AG09319 (cell line): ENCODE data around the gene RYR2.

Experiments
- DNase-seq: peaks from one replicate; pipeline ENCODE4 v3.0.0-alpha.2; 2010; ENCODE audit warnings: low read depth; ENCODE audit errors: extremely low read depth
- TF ChIP-seq, protein P1 (sequence below): IDR thresholded peaks from 2 replicates; pipeline ENCODE4 v1.5.1; 2011; ENCODE audit warnings: low read depth, mild to moderate bottlenecking, inconsistent platforms, low read length, moderate library complexity

The RYR2 gene

DNA sequence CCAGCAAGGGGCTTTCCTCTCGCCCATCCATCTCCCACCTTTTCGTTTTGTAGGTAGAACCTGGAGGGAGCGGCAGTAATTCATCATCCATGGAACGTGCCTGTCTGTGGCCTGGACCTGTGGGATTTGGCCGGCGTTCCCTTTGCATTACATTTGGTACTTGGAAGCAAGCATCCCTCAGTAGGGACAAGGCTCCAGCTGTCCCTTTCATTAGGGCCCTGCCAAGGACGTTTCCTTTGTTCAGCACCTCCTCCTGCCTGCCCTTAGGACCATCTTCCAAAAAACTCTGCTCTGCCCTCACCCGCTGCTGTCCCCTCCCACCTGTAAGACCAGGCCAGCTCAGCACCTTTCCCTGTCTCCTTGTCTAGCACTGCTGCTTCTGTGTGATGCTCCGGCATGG lies 62.1 kb downstream of the RYR2 start:
- TF ChIP-seq, protein P1, sequence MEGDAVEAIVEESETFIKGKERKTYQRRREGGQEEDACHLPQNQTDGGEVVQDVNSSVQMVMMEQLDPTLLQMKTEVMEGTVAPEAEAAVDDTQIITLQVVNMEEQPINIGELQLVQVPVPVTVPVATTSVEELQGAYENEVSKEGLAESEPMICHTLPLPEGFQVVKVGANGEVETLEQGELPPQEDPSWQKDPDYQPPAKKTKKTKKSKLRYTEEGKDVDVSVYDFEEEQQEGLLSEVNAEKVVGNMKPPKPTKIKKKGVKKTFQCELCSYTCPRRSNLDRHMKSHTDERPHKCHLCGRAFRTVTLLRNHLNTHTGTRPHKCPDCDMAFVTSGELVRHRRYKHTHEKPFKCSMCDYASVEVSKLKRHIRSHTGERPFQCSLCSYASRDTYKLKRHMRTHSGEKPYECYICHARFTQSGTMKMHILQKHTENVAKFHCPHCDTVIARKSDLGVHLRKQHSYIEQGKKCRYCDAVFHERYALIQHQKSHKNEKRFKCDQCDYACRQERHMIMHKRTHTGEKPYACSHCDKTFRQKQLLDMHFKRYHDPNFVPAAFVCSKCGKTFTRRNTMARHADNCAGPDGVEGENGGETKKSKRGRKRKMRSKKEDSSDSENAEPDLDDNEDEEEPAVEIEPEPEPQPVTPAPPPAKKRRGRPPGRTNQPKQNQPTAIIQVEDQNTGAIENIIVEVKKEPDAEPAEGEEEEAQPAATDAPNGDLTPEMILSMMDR, result no peak
- DNase-seq, result no peak

DNA sequence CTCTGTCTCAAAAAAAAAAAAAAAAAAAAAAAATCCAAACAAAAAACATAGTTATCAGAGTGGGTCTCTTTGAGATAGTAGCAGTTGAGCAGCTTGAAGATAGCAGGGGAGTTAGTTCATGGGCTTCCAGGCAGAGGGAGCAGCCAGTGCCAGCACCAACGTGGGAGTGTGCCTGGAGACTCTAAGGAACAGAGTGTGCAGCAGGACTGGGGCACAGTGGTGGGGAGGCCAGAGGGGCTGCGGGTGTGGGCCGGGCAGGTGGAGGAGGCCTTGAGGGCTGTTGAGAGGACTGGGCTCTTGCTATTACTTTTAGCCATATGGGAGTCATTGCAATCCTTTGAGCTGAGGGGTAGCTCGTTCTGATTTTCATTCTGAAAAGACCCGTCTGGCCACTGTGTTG lies 63.8 kb downstream of the RYR2 start:
- DNase-seq, result no peak
- TF ChIP-seq, protein P1, result no peak

DNA sequence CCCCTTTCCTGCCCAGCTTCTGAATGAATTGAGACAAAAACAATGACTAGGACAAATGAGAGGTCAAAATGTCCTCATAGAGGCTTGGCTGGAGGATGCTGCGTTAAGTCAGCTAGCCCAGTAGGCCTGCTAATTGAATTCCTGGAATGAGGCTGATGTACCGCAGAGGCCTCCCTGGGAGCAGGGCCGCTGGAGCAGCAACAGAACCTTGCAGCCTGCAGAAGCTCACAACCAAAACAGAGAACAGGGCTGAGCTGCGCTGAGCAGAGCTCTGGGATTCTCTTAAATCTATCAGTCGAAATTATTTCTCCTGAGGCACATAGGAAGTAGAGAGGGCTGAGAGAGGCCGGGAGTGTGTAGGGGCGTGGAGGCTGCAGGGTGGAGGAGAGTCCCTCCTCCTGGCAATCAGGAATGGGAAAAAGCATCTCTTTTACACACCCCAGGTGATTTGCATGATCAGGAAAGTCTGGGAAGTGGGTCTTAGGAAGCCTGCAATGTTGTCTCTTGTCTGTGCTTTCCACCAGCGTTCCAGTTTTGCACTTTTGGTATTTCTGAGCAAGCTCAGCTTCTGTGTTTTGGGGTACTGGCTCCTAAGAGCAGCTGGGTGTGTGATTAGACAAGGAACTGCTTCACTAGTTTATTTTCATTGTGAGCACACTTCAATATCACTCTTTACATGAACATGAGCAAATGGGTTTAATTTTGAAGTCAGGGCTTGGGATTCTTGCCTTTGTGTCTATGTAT lies 66.5 kb downstream of the RYR2 start:
- DNase-seq, result no peak
- TF ChIP-seq, protein P1, result no peak

GRCh38 chr1:237111807-237112206 lies 69.8 kb downstream of the RYR2 start:
- TF ChIP-seq, protein P1, result no peak
- DNase-seq, result no peak

DNA sequence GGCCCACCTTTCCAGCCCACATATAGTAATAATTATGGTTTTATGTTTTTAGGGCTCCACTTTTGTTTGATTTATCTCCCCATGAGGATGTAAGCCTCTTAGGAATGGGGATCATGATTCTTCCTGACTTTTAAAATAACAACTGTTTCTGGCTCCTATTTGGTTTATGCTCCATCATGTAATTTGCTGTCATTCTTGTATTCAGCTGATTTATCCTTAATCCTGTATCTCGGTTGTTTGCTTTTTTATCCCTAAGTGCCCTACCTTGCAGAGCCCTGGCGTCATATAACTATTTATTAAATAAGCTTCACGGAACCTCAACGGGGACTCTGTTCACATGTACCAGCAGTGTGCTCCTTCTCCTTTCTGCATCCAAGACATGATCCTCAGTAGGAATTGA lies 70.7 kb downstream of the RYR2 start:
- TF ChIP-seq, protein P1, result no peak

GRCh38 chr1:237115035-237115434 lies 73.1 kb downstream of the RYR2 start:
- DNase-seq, result no peak
- TF ChIP-seq, protein P1, result no peak

More for the DNA sequence above, 70.7 kb downstream of the RYR2 start:
- no peak for DNase-seq

DNA sequence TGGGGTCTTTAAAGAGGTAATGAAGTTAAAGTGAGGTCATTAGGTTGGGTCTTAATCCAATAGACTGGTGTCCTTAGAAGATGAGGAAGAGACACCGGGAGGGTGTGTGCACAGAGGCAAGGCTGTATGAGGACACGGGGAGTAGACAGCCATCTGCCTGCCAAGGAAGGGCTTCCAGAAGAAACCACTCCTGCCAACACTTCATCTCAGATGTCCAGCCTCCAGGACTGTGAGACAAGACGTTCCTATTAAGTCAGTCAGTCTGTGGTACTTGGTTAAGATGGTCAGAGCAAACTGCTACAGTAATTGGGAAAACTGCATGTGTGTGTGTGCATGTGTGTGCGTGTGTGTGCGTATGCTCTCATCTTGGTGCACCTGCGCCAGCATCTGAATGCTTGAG lies 77.1 kb downstream of the RYR2 start:
- DNase-seq, result no peak

More for the DNA sequence above, 77.1 kb downstream of the RYR2 start:
- TF ChIP-seq, protein P1, result no peak
